ENCODE measurements around the gene PTPRH. TPM values are rescaled to one million over a fixed set of nuclear protein-coding genes. Genes with fewer than 3 reads are reported as not detected.

Gene PTPRH
- polyA plus RNA-seq, 1 donor (not counting 4 experiments of a cell fraction or from before 2014, with no cell fraction given) = 0.17 TPM

GRCh38 chr19:55231391-55232285 lies 22.3 kb upstream of the PTPRH start:
- Histone ChIP-seq H3K36me3 (ENCODE audit: control insufficient read depth in 2 of 2, extremely low read depth in 1 of 2, insufficient read depth in 2 of 2, low read length in 2 of 2) (peaks cover 36 to 39% of the 10 kb centered on the region in 2 experiments), H3K79me2 (ENCODE audit: control insufficient read depth, insufficient read depth, low read length) (no peaks in the 10 kb centered on the region), H3K4me2 (ENCODE audit: control insufficient read depth, extremely low read depth, insufficient read depth, low read depth, low read length) (no peak overlapping the region), H3K4me1 (ENCODE audit: control insufficient read depth, extremely low read depth, insufficient read depth, low read length) (no peaks in the 10 kb centered on the region), H3K27ac (ENCODE audit: control insufficient read depth, insufficient read depth, low read length) (no peak overlapping the region), H3K9me1 (ENCODE audit: control insufficient read depth, extremely low read depth, insufficient read depth, low read length) (no peaks in the 10 kb centered on the region), H4K20me1 (ENCODE audit: control insufficient read depth, extremely low read depth, insufficient read depth, low read length) (no peaks in the 10 kb centered on the region), H2AFZ (ENCODE audit: control insufficient read depth, low read length) (no peak overlapping the region), H3K9me3 (ENCODE audit: control insufficient read depth, low read depth, low read length) (no peaks in the 10 kb centered on the region), H3K9ac (ENCODE audit: control insufficient read depth, extremely low read depth, insufficient read depth, low read length) (no peak overlapping the region), H3K4me3 (ENCODE audit: control insufficient read depth in 2 of 3, extremely low read depth in 1 of 3, insufficient read depth in 2 of 3, low read depth in 1 of 3, low read length in 3 of 3) (no peak overlapping the region), H3K27me3 (ENCODE audit: control insufficient read depth, extremely low read depth, insufficient read depth, low read length) (no peaks in the 10 kb centered on the region)
- no peak for FAIRE-seq
- dilution Hi-C loops (cut with MboI; ENCODE audit: extremely low pct_ligation_motif_present, low sequenced_read_pairs) = no loop called here
- TF ChIP-seq EZH2 (IDR thresholded peaks at IDR 0.05; ENCODE audit: low read length) (no peak), CTCF (optimal IDR thresholded peaks at IDR 0.05 in 1 of 3, IDR thresholded peaks at IDR 0.05 in 1 of 3, conservative IDR thresholded peaks at IDR 0.05 in 1 of 3; ENCODE audit: extremely low read depth in 1 of 3, insufficient read depth in 2 of 3, low read length in 3 of 3) (no peak)
- no peak for DNase-seq (ENCODE audit: low read depth, low spot score)

- H3K9ac ChIP-seq (ENCODE audit: control insufficient read depth, extremely low read depth, insufficient read depth, low read length) = no peak overlapping the region
- H3K9me1 ChIP-seq (ENCODE audit: control insufficient read depth, extremely low read depth, insufficient read depth, low read length) = no peaks in the 10 kb centered on the region
- H3K27ac ChIP-seq (ENCODE audit: control insufficient read depth, insufficient read depth, low read length) = no peak overlapping the region
- no peak for DNase-seq (ENCODE audit: low read depth, low spot score)
- no peak overlapping the region for H3K4me2 ChIP-seq (ENCODE audit: control insufficient read depth, extremely low read depth, insufficient read depth, low read depth, low read length)
- no peak for TF ChIP-seq CTCF (optimal IDR thresholded peaks at IDR 0.05 in 1 of 3, IDR thresholded peaks at IDR 0.05 in 1 of 3, conservative IDR thresholded peaks at IDR 0.05 in 1 of 3; ENCODE audit: extremely low read depth in 1 of 3, insufficient read depth in 2 of 3, low read length in 3 of 3)
- TF ChIP-seq EZH2 (IDR thresholded peaks at IDR 0.05; ENCODE audit: low read length) = no peak
- H3K27me3 ChIP-seq (ENCODE audit: control insufficient read depth, extremely low read depth, insufficient read depth, low read length) = no peaks in the 10 kb centered on the region
- H3K4me3 ChIP-seq (ENCODE audit: control insufficient read depth in 2 of 3, extremely low read depth in 1 of 3, insufficient read depth in 2 of 3, low read depth in 1 of 3, low read length in 3 of 3) = no peak overlapping the region
- H3K4me1 ChIP-seq (ENCODE audit: control insufficient read depth, extremely low read depth, insufficient read depth, low read length) = no peaks in the 10 kb centered on the region
- H3K36me3 ChIP-seq (ENCODE audit: control insufficient read depth in 2 of 2, extremely low read depth in 1 of 2, insufficient read depth in 2 of 2, low read length in 2 of 2) = peaks cover 27 to 36% of the 10 kb centered on the region in 2 experiments
- H3K9me3 ChIP-seq (ENCODE audit: control insufficient read depth, low read depth, low read length) = no peaks in the 10 kb centered on the region
- H3K79me2 ChIP-seq (ENCODE audit: control insufficient read depth, insufficient read depth, low read length) = no peaks in the 10 kb centered on the region
- H2AFZ ChIP-seq (ENCODE audit: control insufficient read depth, low read length) = no peak overlapping the region
- no peak for FAIRE-seq
- H4K20me1 ChIP-seq (ENCODE audit: control insufficient read depth, extremely low read depth, insufficient read depth, low read length) = no peaks in the 10 kb centered on the region
- dilution Hi-C loops (cut with MboI; ENCODE audit: extremely low pct_ligation_motif_present, low sequenced_read_pairs) = no loop called here
Measured at GRCh38 chr19:55230780-55231179, 21.5 kb upstream of the PTPRH start.
